OCI-LY7 (cell line): ENCODE results near the gene R3HCC1L. TPM values are rescaled to one million over a fixed set of nuclear protein-coding genes. Genes with fewer than 3 reads are reported as not detected.
"Not testable (repeated sequence)": the region's sequence is repeated elsewhere in the genome, so short reads cannot be mapped to it uniquely, and the experiment has no call there.

Experiments
- BruUV-seq: library from RNA; stranded (reverse); fragments of 400-500 nt; replicated peaks from 2 replicates; lab custom pipeline; 2021; lab: Mats Ljungman, UMichigan
- CTCF ChIA-PET: fragments of 300-600 bp; sonication (Branson Sonifier 250); formaldehyde crosslinking; loops from one replicate; lab custom pipeline; 2022; ENCODE audit warnings: antibody characterized with exemption; ENCODE audit not compliant: unreplicated experiment; lab: Charles Lee
- POLR2A ChIA-PET: fragments of 300-600 bp; sonication (Branson Sonifier 250); formaldehyde crosslinking; loops from one replicate; lab custom pipeline; 2022; ENCODE audit warnings: antibody characterized with exemption; lab: Charles Lee
- DNase-seq: peaks from one replicate; pipeline ENCODE4 v3.0.0-alpha.2; 2015; ENCODE audit warnings: low spot score
- H2AFZ ChIP-seq: fragments of 200-600 bp; sonication (generic), shearing (Covaris generic); 2 replicates; pipeline ENCODE4 v1.6.1; 2014; ENCODE audit warnings: mild to moderate bottlenecking, antibody characterized with exemption, low read length, moderate library complexity
- H3K27ac ChIP-seq: fragments of 200-600 bp; sonication (generic); 2 replicates; pipeline ENCODE4 v1.5.1; 2014; ENCODE audit warnings: mixed run types, low read depth, mild to moderate bottlenecking, moderate library complexity, low read length, inconsistent platforms; ENCODE audit not compliant: poor library complexity, severe bottlenecking
- H3K36me3 ChIP-seq: fragments of 200-600 bp; sonication (generic); 2 replicates; pipeline ENCODE4 v1.6.1; 2014; ENCODE audit warnings: mild to moderate bottlenecking, antibody characterized with exemption, low read length, moderate library complexity, mixed read lengths; ENCODE audit not compliant: insufficient read depth
- H3K4me1 ChIP-seq: fragments of 200-600 bp; sonication (generic); 2 replicates; pipeline ENCODE4 v1.5.1; 2014; ENCODE audit warnings: mild to moderate bottlenecking, low read length; ENCODE audit not compliant: insufficient read depth, poor library complexity, severe bottlenecking
- H3K4me2 ChIP-seq: fragments of 200-600 bp; sonication (generic); 2 replicates; pipeline ENCODE4 v1.6.1; 2014; ENCODE audit warnings: mild to moderate bottlenecking, low read length
- H3K4me3 ChIP-seq: fragments of 200-600 bp; sonication (generic); 2 replicates; pipeline ENCODE4 v1.5.1; 2014; ENCODE audit warnings: mild to moderate bottlenecking, low read depth, low read length; ENCODE audit not compliant: poor library complexity, severe bottlenecking
- H3K79me2 ChIP-seq: fragments of 200-600 bp; sonication (generic); 2 replicates; pipeline ENCODE4 v1.6.1; 2016; ENCODE audit warnings: low read depth, mild to moderate bottlenecking, low read length, moderate library complexity, mixed read lengths; ENCODE audit not compliant: insufficient read depth
- H3K9me2 ChIP-seq: fragments of 200-600 bp; sonication (generic); 2 replicates; pipeline ENCODE4 v1.6.1; 2016; ENCODE audit warnings: mild to moderate bottlenecking, low read length, mixed read lengths; ENCODE audit not compliant: insufficient read depth
- H3K9me3 ChIP-seq: fragments of 200-600 bp; sonication (generic); 2 replicates; pipeline ENCODE4 v1.6.1; 2014; ENCODE audit warnings: mild to moderate bottlenecking, mixed run types, low read length, mixed read lengths
- H4K20me1 ChIP-seq: fragments of 200-600 bp; sonication (generic); 2 replicates; pipeline ENCODE4 v1.6.1; 2014; ENCODE audit warnings: mild to moderate bottlenecking, antibody characterized with exemption, low read length, moderate library complexity, mixed read lengths; ENCODE audit not compliant: insufficient read depth
- CTCF ChIP-seq: fragments of 200-600 bp; sonication (generic); conservative IDR thresholded peaks from 2 replicates; pipeline ENCODE4 v1.5.1; 2014; ENCODE audit warnings: mild to moderate bottlenecking, antibody characterized with exemption, low read length, moderate library complexity, mixed read lengths
- EZH2phosphoT487 ChIP-seq: fragments of 200-600 bp; sonication (generic); IDR thresholded peaks from 2 replicates; pipeline ENCODE4 v1.6.1; 2018; ENCODE audit warnings: low read depth, borderline replicate concordance, mild to moderate bottlenecking, mixed run types, antibody characterized with exemption, low read length, moderate library complexity, mixed read lengths
- intact Hi-C: fragments of 100-400 bp; cut with micrococcal nuclease; formaldehyde crosslinking; loops from one replicate; pipeline ENCODE4 v1.10.0; 2022; ENCODE audit not compliant: unreplicated experiment
- total RNA-seq, 2 experiments: library from RNA; depleted of rRNA in 1 of 2; stranded (reverse); fragments of >200 nt in 1 of 2; shearing (Covaris generic) in 1 of 2; gene quantifications; 2 replicates each; pipeline ENCODE4 v1.2.3, GENCODE V29; 2014 to 2022

The R3HCC1L gene
- total RNA-seq, 2 experiments from 2014 or later, result 38.8 to 42.0 TPM

DNA sequence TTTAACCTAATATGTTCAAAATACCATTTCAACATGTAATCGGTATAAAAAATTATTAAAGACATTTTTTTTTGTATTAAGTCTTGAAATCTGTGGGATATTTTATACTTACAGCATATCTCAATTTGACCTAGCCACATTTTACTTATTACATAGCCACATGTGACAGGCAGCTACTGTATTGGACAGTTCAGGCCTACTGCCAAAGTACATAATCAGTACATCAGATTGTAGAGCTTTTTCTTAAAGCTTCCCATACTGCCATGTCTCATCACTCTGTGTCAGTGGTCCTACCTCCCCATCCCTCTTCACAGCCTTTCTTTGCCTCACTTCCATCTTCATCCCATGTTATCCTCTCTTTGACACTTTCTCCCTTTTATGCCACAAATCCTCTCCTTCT, 90.5 kb downstream of the R3HCC1L start:
- ChIA-PET POLR2A (no interaction called here), CTCF (no interaction called here)
- peaks cover 48% of the 10 kb centered on the region for H3K79me2 ChIP-seq
- TF ChIP-seq CTCF (no peak), EZH2phosphoT487 (no peak)
- H3K36me3 ChIP-seq, result peaks cover 41% of the 10 kb centered on the region
- H3K9me2 ChIP-seq, result no peaks in the 10 kb centered on the region
- H3K4me1 ChIP-seq, result no peaks in the 10 kb centered on the region
- intact Hi-C loops, result no loop called here
- H3K4me3 ChIP-seq, result no peak overlapping the region
- no peak for DNase-seq
- no peaks in the 10 kb centered on the region for H4K20me1 ChIP-seq
- no peak overlapping the region for H3K27ac ChIP-seq
- H3K4me2 ChIP-seq, result no peak overlapping the region
- H2AFZ ChIP-seq, result no peak overlapping the region
- H3K9me3 ChIP-seq, result peaks cover 21% of the 10 kb centered on the region
- BruUV-seq, result no TSS peak

DNA sequence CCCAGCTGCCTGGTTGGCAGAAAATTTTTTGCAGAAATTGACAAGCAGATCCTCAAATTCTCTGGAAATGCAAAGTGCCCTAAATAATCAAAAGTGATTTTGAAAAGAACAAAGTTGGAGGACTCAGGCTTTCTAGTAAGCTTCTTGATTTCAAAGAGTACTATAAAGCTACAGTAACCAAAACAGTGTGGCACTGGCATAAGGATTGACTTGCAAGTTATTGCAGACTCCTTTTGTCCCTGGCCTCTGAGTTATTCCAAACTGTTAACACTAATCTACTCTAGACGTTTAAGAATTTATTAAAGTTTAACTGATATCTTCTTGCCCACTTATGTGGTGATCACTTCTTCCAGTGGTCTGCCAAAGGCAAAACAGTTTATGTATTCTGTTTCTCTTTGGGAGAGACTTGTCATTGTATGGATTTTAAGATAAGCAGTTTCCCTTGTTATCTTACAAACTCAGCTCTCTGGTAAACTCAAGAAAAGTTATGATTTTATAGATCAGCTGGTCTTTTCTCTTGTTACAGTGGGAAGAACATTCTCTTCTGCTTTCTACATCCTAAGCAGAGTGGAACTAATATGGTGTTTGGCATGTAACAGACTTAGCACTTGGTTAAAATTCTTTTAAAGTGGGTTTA, 92.2 kb downstream of the R3HCC1L start:
- CTCF ChIA-PET, result no interaction called here
- intact Hi-C loops, result no loop called here
- Histone ChIP-seq H3K4me2 (no peak overlapping the region), H3K36me3 (peaks cover 50% of the 10 kb centered on the region), H3K9me3 (peaks cover 19% of the 10 kb centered on the region), H3K4me3 (no peak overlapping the region), H3K27ac (no peak overlapping the region), H3K79me2 (peaks cover 57% of the 10 kb centered on the region), H4K20me1 (no peaks in the 10 kb centered on the region), H3K4me1 (no peaks in the 10 kb centered on the region), H3K9me2 (no peaks in the 10 kb centered on the region), H2AFZ (no peak overlapping the region)
- no TSS peak for BruUV-seq
- POLR2A ChIA-PET, result interaction anchor here (0.7 kb wide), 1 partner anchor 15 kb away, joined by 5 read pairs; no protein-coding TSS in a partner anchor
- TF ChIP-seq EZH2phosphoT487 (no peak), CTCF (no peak)
- DNase-seq, result no peak

GRCh38 chr10:98227713-98228112, 93.3 kb downstream of the R3HCC1L start:
- Histone ChIP-seq H3K9me3 (peaks cover 19% of the 10 kb centered on the region), H3K79me2 (peaks cover 67% of the 10 kb centered on the region), H3K36me3 (peaks cover 61% of the 10 kb centered on the region)
- H3K4me2 ChIP-seq, DNase-seq, POLR2A ChIA-PET, H3K9me2 ChIP-seq, H3K4me3 ChIP-seq, H2AFZ ChIP-seq, CTCF ChIA-PET, intact Hi-C loops, H3K4me1 ChIP-seq, H3K27ac ChIP-seq, H4K20me1 ChIP-seq, BruUV-seq: not testable (repeated sequence)

DNA sequence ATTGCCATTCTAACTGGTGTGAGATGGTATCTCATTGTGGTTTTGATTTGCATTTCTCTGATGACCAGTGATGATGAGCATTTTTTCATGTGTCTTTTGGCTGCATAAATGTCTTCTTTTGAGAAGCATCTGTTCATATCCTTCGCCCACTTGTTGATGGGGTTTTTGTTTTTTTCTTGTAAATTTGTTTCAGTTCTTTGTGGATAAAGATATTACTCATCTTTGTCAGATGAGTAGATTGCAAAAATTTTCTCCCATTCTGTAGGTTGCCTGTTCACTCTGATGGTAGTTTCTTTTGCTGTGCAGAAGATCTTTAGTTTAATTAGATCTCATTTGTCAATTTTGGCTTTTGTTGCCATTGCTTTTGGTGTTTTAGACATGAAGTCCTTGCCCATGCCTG, 93.8 kb downstream of the R3HCC1L start:
- H4K20me1 ChIP-seq, H3K4me2 ChIP-seq, intact Hi-C loops, H3K27ac ChIP-seq, CTCF ChIA-PET, H3K4me1 ChIP-seq, H3K4me3 ChIP-seq, POLR2A ChIA-PET, BruUV-seq, DNase-seq, H3K9me2 ChIP-seq, H2AFZ ChIP-seq: not testable (repeated sequence)
- peaks cover 66% of the 10 kb centered on the region for H3K36me3 ChIP-seq
- peaks cover 19% of the 10 kb centered on the region for H3K9me3 ChIP-seq
- peaks cover 67% of the 10 kb centered on the region for H3K79me2 ChIP-seq
